Measurements from ENCODE around the gene ISYNA1. TPM values are rescaled to one million over a fixed set of nuclear protein-coding genes. Genes with fewer than 3 reads are reported as not detected.

ISYNA1 gene
- total and polyA plus RNA-seq, 2 donors (not counting 1 experiment from before 2014, with no cell fraction given), result 22.6 to 28.3 TPM

- H3K4me3 Mint-ChIP-seq, result no peak overlapping the region
- Histone ChIP-seq H3K36me3 (replicated peaks in 1 of 2; ENCODE audit: control extremely low read depth in 1 of 2, control insufficient read depth in 1 of 2, extremely low read depth in 1 of 2, insufficient read depth in 2 of 2, low read length in 1 of 2) (peaks cover 0 to 3% of the 10 kb centered on the region in 2 experiments), H3K27ac (ENCODE audit: low read length in 2 of 2) (no peak overlapping the region), H4K20me1 (ENCODE audit: control insufficient read depth, insufficient read depth, low read length, poor library complexity, severe bottlenecking) (peaks cover 8% of the 10 kb centered on the region), H3K9ac (ENCODE audit: low read length) (no peak overlapping the region), H3K9me3 (ENCODE audit: control extremely low read depth in 1 of 3, control insufficient read depth in 2 of 3, insufficient read depth in 1 of 3, low read length in 2 of 3) (peaks cover 0 to 8% (median 5%) of the 10 kb centered on the region in 3 donors), H3K79me2 (ENCODE audit: control insufficient read depth, insufficient read depth, low read length) (no peaks in the 10 kb centered on the region), H3K4me1 (ENCODE audit: control insufficient read depth in 2 of 2, insufficient read depth in 2 of 2, low read length in 2 of 2) (peaks cover 21% of the 10 kb centered on the region in 2 donors), H3K27me3 (replicated peaks in 1 of 4; ENCODE audit: control extremely low read depth in 1 of 4, control insufficient read depth in 3 of 4, insufficient read depth in 4 of 4, low read length in 3 of 4) (peaks cover 0 to 52% (median 24%) of the 10 kb centered on the region in 4 experiments), H3K4me3 (ENCODE audit: control extremely low read depth in 1 of 5, extremely low read depth in 1 of 5, insufficient read depth in 1 of 5, low read depth in 2 of 5, low read length in 4 of 5) (no peak overlapping the region), H3K4me2 (replicated peaks; ENCODE audit: low read depth, low read length, poor library complexity, severe bottlenecking) (no peak overlapping the region), H2AFZ (ENCODE audit: insufficient read depth, low read depth, low read length, poor library complexity, severe bottlenecking) (no peak overlapping the region)
- ChIA-PET POLR2A (interaction anchor here (1.9 kb wide), 1 partner anchor 15 kb away, joined by 9 read pairs; no protein-coding TSS in a partner anchor), CTCF (interaction anchor here (0.6 to 10.6 kb wide), 5 partner anchors 15 to 649 kb away, joined by 3 to 196 read pairs (median 34); partner anchors contain the start of gene LRRC25)
- DNase-seq (no peak), ATAC-seq (ENCODE audit: low read depth) (no peak)
- H3K4me1 Mint-ChIP-seq, result peaks cover 20% of the 10 kb centered on the region
- H3K27me3 Mint-ChIP-seq, result peaks cover 14% of the 10 kb centered on the region
- no peak overlapping the region for H3K27ac Mint-ChIP-seq
- WGBS (ENCODE audit: insufficient coverage), result 95% methylated on average over 10 of the region's 14 CpGs
- intact Hi-C loops (cut with micrococcal nuclease), result loop anchor here (5.0 kb wide), 1 partner anchor 36 kb away; no protein-coding TSS in a partner anchor
- H3K9me3 Mint-ChIP-seq (ENCODE audit: insufficient read depth), result no peaks in the 10 kb centered on the region
- TF ChIP-seq, protein P1, sequence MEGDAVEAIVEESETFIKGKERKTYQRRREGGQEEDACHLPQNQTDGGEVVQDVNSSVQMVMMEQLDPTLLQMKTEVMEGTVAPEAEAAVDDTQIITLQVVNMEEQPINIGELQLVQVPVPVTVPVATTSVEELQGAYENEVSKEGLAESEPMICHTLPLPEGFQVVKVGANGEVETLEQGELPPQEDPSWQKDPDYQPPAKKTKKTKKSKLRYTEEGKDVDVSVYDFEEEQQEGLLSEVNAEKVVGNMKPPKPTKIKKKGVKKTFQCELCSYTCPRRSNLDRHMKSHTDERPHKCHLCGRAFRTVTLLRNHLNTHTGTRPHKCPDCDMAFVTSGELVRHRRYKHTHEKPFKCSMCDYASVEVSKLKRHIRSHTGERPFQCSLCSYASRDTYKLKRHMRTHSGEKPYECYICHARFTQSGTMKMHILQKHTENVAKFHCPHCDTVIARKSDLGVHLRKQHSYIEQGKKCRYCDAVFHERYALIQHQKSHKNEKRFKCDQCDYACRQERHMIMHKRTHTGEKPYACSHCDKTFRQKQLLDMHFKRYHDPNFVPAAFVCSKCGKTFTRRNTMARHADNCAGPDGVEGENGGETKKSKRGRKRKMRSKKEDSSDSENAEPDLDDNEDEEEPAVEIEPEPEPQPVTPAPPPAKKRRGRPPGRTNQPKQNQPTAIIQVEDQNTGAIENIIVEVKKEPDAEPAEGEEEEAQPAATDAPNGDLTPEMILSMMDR (IDR thresholded peaks at IDR 0.05), result no peak
- no peak for TF ChIP-seq EZH2 (IDR thresholded peaks at IDR 0.05; ENCODE audit: borderline replicate concordance, insufficient read depth, low read depth, low read length, poor library complexity, severe bottlenecking)
Observed at GRCh38 chr19:18386543-18387271, 51.2 kb downstream of the ISYNA1 start.
